ENCODE data around the gene C2orf92.

- TF ChIP-seq CTCF (IDR thresholded peaks at IDR 0.05) (no peak), POLR2A (IDR thresholded peaks at IDR 0.05) (no peak), POLR2AphosphoS5 (IDR thresholded peaks at IDR 0.05) (no peak), EP300 (IDR thresholded peaks at IDR 0.05) (no peak)
Observed at GRCh38 chr2:97688062-97688827, 18.7 kb downstream of the C2orf92 start.

All from sigmoid colon (tissue), 4 donors.